Choroid plexus epithelial cell (primary cell): Measurements from ENCODE around the gene GALNT12.

Experiments used
- DNase-seq: peaks from one replicate; pipeline ENCODE4 v3.0.0-alpha.2; 2010; ENCODE audit warnings: low read depth
- H3K4me3 ChIP-seq: 2 replicates; pipeline ENCODE4 v1.5.1; 2011; ENCODE audit warnings: low read depth, mild to moderate bottlenecking, control low read depth, low read length, moderate library complexity
- TF ChIP-seq, protein P1 (sequence below): conservative IDR thresholded peaks from 2 replicates; pipeline ENCODE4 v1.5.1; 2011; ENCODE audit warnings: low read depth, mild to moderate bottlenecking, control low read depth, inconsistent platforms, low read length, moderate library complexity

GALNT12 gene

DNA sequence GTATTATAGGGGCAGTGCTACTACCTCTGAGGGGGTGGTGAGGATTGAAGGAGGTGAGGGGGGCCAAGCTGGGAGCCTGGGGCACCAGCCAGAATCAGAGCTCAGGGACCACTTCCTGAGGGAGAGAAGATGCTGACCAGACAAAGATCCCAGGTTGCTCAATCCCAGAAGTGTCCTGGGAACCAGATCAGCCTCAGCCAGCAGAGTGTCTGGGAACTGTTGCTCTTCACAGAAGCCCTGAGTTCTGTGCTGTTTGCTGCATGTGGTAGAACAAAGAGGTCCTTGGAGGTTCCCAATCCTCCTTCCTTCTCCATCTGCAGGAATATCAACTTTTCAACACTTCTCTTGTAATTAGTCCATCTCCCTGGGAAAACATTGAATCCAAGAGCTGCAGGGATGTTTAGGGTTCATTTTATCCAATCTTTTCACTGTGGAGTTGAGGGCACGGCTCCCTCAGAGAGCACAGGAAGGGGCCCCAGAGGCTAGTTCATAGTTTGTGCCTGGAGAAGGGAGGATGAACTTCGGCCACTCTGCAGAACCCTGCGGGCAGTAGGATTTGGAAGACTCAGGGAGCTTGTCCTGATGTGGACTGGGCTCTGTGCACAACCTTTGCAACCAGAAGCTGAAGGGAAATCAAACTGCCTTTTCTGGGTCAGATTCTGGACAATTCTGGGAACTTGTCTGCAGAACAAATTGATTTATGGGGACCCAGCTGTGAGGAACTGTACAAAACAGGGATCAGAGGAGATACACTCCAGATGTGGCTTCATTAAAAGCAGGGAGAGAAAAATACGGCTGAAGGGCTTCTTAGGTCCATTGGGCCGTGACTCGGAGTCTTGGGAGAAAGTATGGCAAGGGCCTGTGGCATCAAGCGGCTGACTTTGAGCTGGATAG is 57.1 kb downstream of the GALNT12 start:
- TF ChIP-seq, protein P1, sequence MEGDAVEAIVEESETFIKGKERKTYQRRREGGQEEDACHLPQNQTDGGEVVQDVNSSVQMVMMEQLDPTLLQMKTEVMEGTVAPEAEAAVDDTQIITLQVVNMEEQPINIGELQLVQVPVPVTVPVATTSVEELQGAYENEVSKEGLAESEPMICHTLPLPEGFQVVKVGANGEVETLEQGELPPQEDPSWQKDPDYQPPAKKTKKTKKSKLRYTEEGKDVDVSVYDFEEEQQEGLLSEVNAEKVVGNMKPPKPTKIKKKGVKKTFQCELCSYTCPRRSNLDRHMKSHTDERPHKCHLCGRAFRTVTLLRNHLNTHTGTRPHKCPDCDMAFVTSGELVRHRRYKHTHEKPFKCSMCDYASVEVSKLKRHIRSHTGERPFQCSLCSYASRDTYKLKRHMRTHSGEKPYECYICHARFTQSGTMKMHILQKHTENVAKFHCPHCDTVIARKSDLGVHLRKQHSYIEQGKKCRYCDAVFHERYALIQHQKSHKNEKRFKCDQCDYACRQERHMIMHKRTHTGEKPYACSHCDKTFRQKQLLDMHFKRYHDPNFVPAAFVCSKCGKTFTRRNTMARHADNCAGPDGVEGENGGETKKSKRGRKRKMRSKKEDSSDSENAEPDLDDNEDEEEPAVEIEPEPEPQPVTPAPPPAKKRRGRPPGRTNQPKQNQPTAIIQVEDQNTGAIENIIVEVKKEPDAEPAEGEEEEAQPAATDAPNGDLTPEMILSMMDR = no peak

DNA sequence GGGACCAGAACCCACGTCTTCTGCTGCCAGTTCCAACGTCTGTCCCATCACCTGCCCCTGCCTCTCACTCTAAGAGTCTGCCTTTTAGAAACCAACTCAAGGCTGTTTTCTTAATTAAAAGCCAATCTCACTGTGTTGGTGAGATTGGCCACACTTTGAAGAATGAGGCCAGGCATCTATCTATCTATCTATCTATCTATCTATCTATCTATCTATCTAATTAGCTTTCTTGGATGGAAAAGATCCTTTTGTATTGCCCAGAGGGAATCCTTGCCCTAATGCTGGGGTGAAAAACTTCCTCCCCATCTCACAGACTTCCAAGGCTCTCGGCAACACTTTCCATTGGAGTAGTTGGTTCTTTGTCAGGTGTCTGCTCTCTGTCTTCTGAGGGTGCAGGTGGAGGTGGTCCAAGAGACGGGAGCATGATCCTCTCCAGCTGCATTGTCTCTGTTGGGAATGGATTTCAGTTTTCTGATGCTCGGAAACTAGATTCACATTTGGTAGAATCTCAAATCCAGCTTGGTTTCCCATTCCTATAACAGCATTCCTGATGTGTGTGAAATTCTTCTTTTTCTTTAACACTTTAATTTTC is 57.9 kb downstream of the GALNT12 start:
- no peak for DNase-seq
- no peak overlapping the region for H3K4me3 ChIP-seq
- TF ChIP-seq, protein P1 = no peak

More for the DNA sequence above, 57.1 kb downstream of the GALNT12 start:
- H3K4me3 ChIP-seq = no peak overlapping the region
- peak; percentile 72 for DNase-seq

DNA sequence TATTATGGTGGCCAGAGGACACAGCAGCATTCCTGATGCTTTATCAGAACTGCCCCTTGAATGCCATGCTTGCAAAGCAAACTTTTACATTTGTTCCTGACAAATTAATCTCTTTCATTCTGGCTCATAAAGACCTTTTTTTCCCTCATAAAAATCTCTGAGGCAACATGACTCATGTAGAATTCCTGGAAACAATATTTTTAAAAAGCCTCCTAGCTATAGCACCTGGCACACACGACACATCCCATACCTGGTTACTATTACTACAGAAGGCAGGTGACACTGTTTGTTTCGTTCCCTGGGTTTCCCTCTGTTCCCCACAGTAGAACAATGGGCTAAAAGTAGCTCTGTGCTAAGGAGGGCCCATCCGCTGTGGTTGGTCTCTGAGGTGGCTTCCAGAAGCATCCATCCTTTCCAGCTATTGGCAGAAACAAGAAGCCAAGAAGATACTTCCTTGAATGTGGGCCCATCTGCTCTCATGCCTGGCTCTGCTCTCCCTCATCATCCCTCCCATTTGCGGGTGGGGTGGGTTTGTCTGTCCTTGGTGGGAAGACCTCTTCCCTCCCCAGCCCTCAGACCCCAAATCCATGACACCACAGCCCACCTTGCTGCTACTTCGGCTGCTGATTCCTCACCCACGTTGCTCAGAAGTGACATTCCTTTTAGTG is 59.1 kb downstream of the GALNT12 start:
- DNase-seq = no peak
- TF ChIP-seq, protein P1 = no peak

DNA sequence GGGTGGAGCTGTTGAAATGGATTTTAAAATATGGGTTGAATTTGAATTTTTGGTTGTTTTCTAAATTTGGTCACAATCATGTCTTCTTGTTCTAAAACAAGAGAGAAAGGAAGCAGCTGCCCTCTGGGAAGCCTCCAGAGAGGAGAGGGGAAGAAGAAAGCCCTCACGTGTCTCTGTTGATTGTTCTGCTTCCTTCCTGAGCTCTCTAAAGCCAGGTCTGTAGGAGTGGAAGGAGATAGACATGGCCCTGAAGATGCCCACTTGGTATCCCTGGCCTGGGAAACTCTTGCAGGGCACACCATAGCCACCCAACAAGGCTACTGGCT is 59.6 kb downstream of the GALNT12 start:
- H3K4me3 ChIP-seq = no peak overlapping the region
- no peak for DNase-seq
- TF ChIP-seq, protein P1 = no peak

More for the DNA sequence above, 59.1 kb downstream of the GALNT12 start:
- H3K4me3 ChIP-seq = no peak overlapping the region

DNA sequence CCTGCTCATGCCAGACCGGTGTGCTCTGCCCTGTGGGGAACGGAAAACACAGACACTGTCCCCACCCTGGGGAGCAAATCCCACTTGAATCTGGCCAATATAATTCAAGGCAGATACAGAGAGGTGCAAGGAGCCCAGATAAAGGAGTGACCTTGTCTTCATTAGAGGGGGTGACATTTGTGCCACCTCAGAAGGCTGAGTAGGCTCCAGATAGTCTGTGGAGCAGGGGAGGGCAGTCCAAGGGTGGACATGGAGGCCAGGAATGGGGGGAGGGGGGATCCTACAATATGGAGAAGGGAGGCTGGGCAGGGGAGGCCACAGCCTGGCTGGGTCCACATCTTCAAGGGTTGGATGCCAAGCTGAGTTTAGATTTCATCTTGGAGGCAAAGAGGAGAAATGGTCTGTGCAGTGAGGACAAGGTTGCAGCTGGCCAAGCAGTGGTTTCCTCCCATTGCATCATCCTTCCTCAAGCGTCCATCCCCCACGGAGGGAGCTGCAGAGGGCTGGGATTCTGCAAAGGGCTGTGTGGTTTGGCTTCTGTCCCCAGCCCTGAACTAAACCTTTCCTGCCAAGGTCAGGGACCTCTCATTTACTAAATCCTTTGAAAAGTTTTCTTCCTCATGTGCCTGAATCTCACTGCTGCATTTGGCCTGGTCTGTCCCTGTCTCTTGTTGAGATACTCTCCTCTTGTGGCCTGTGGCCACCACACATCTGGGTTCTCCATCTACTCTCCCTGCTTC is 60.1 kb downstream of the GALNT12 start:
- DNase-seq = peak; percentile 95
- no peak overlapping the region for H3K4me3 ChIP-seq
- TF ChIP-seq, protein P1 = no peak

DNA sequence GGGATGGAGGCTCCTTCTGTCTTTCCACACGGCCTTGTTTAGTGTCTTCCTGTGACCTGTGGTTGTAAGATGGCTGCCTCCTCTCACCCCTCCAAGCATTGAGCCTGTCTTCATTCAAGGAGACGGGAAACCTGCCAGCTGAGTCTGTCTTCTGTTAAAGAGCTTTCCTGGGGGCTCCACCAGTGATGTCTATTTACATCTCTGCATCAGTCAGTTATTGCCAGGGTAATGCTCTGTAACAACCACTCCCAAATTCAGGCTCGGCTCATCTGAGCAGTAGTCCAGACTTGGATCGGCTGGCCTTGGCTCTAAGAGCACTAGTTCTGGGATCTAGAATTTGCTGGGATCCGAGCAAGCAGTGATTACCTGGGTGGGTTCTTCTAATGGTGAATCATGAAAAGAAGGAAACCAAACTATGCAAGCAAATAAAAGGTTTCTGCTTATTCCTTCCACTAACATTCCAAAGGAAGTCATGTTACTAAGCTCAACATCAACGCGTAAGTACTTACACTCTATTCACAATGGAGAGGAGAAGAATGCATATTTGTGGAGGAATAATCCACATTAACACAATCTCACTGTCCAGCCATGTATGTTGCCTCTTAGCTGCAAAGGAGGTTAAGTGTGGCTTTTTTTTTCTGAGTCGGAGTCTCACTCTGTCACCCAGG is 61.7 kb downstream of the GALNT12 start:
- DNase-seq = no peak
- TF ChIP-seq, protein P1 = no peak
- no peak overlapping the region for H3K4me3 ChIP-seq
